Common myeloid progenitor, CD34-positive (primary cell): ENCODE measurements around the gene NPHP4.
"Not testable (repeated sequence)": the region's sequence is repeated elsewhere in the genome, so short reads cannot be mapped to it uniquely, and the experiment has no call there.

ENCODE experiments used
- CTCF ChIA-PET: fragments of 350-600 bp; sonication (Branson Sonifier 250); formaldehyde crosslinking; loops from one replicate; lab custom pipeline; 2021; ENCODE audit warnings: antibody characterized with exemption; lab: Charles Lee
- POLR2A ChIA-PET: fragments of 350-600 bp; sonication (Branson Sonifier 250); formaldehyde crosslinking; loops from one replicate; lab custom pipeline; 2021; ENCODE audit warnings: antibody characterized with exemption; lab: Charles Lee
- DNase-seq, 3 donors: peaks; one replicate each; pipeline versions ENCODE4 v3.0.0 to v3.0.0-alpha.2; 2013
- H3K27ac ChIP-seq, 2 experiments: 1 replicate in 1 of 2; 2 replicates in 1 of 2; pipeline ENCODE4 v1.7.0; 2013; ENCODE audit warnings: inconsistent platforms in 2 of 2, low read length in 2 of 2, mild to moderate bottlenecking in 2 of 2, low read depth in 1 of 2, moderate library complexity in 1 of 2; ENCODE audit not compliant: severe bottlenecking in 2 of 2, insufficient read depth in 1 of 2, poor library complexity in 1 of 2
- H3K27me3 ChIP-seq, 5 experiments: replicated peaks in 2 of 5; 1 replicate in 3 of 5; 2 replicates in 2 of 5; pipeline versions ENCODE4 v1.6.1 to v1.7.0; 2013; ENCODE audit warnings: low read length in 4 of 5, mild to moderate bottlenecking in 2 of 5, moderate library complexity in 2 of 5, inconsistent platforms in 1 of 5; ENCODE audit not compliant: insufficient read depth in 5 of 5, control insufficient read depth in 4 of 5
- H3K36me3 ChIP-seq, 4 experiments: 1 replicate in 2 of 4; 2 replicates in 2 of 4; pipeline versions ENCODE4 v1.6.1 to v1.7.0; 2013; ENCODE audit warnings: low read length in 3 of 4, control low read depth in 1 of 4, mild to moderate bottlenecking in 1 of 4; ENCODE audit not compliant: control insufficient read depth in 4 of 4, insufficient read depth in 4 of 4
- H3K4me1 ChIP-seq, 4 experiments: 1 replicate in 3 of 4; 2 replicates in 1 of 4; pipeline versions ENCODE4 v1.6.1 to v1.7.1; 2013; ENCODE audit warnings: low read length in 3 of 4, mild to moderate bottlenecking in 3 of 4, control low read depth in 1 of 4, inconsistent platforms in 1 of 4, moderate library complexity in 1 of 4; ENCODE audit not compliant: control insufficient read depth in 4 of 4, insufficient read depth in 4 of 4; ENCODE audit errors: control extremely low read depth in 1 of 4
- H3K4me3 ChIP-seq, 7 experiments: 1 replicate in 4 of 7; 2 replicates in 3 of 7; pipeline versions ENCODE4 v1.5.1 to v1.7.0; 2013; ENCODE audit warnings: mild to moderate bottlenecking in 7 of 7, low read length in 6 of 7, moderate library complexity in 6 of 7, inconsistent platforms in 2 of 7, low read depth in 2 of 7, control low read depth in 1 of 7; ENCODE audit not compliant: insufficient read depth in 4 of 7, control insufficient read depth in 1 of 7; ENCODE audit errors: extremely low read depth in 1 of 7
- H3K9me3 ChIP-seq, 5 experiments: 1 replicate in 4 of 5; 2 replicates in 1 of 5; pipeline versions ENCODE4 v1.6.1 to v1.7.1; 2013; ENCODE audit warnings: low read length in 4 of 5, mild to moderate bottlenecking in 2 of 5, inconsistent platforms in 1 of 5, low read depth in 1 of 5, moderate library complexity in 1 of 5; ENCODE audit not compliant: control insufficient read depth in 4 of 5, insufficient read depth in 2 of 5; ENCODE audit errors: control extremely low read depth in 1 of 5
- WGBS: methylation state at CpG from one replicate; pipeline ENCODE4 v1.1.5; 2013; ENCODE audit not compliant: insufficient coverage; 5-methylcytosine and 5-hydroxymethylcytosine counted together

NPHP4 gene

GRCh38 chr1:5926686-5927435 is 65.4 kb downstream of the NPHP4 start:
- ChIA-PET POLR2A (no interaction called here), CTCF (interaction anchor here (0.9 kb wide), 1 partner anchor 10 kb away, joined by 3 read pairs; no protein-coding TSS in a partner anchor)
- Histone ChIP-seq H3K9me3 (no peaks in the 10 kb centered on the region), H3K27me3 (no peaks in the 10 kb centered on the region), H3K36me3 (peaks cover 2 to 10% (median 5%) of the 10 kb centered on the region in 4 experiments), H3K27ac (no peak overlapping the region), H3K4me3 (no peak overlapping the region), H3K4me1 (no peaks in the 10 kb centered on the region)
- no peak for DNase-seq
- 96% methylated on average over 17 of the region's 18 CpGs for WGBS

DNA sequence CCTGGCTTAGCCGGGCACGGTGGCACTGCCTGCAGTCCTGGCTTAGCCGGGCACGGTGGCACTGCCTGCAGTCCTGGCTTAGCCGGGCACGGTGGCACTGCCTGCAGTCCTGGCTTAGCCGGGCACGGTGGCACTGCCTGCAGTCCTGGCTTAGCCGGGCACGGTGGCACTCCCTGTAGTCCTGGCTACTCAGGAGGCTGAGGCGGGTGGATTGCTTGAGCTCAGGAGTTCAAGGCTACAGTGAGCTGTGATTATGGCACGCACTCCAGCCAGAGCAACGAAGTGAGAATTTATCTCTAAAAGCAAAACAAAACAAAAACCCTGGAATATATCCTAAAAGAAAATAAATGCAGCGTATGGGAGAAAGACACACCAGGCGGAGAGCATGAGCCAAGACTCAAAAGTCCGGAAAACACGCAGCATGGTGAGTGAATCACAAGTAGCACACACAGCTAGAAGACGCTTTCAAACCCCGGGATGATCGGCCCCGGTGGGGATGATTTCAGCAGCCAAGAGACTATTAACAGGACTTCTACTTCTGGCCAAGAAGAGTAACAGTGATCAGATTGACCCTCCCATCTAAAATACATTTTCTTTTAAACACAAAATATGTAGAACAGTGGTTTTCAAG is 69.4 kb downstream of the NPHP4 start:
- H3K27me3 ChIP-seq, POLR2A ChIA-PET, CTCF ChIA-PET, H3K4me3 ChIP-seq, H3K9me3 ChIP-seq, DNase-seq, H3K4me1 ChIP-seq, H3K27ac ChIP-seq: not testable (repeated sequence)
- peaks cover 2 to 10% (median 4%) of the 10 kb centered on the region in 4 experiments for H3K36me3 ChIP-seq
- 85% methylated on average over 10 of the region's 21 CpGs for WGBS

GRCh38 chr1:5921671-5922070 is 70.6 kb downstream of the NPHP4 start:
- Histone ChIP-seq H3K27ac (no peak overlapping the region), H3K4me3 (no peak overlapping the region), H3K4me1 (no peaks in the 10 kb centered on the region), H3K9me3 (no peaks in the 10 kb centered on the region), H3K36me3 (peaks cover 0 to 3% (median 2%) of the 10 kb centered on the region in 4 experiments), H3K27me3 (no peaks in the 10 kb centered on the region)
- DNase-seq, result no peak
- ChIA-PET POLR2A (no interaction called here), CTCF (no interaction called here)
- WGBS, result 100% methylated on average over 1 of the region's 4 CpGs

GRCh38 chr1:5921129-5921528 is 71.1 kb downstream of the NPHP4 start:
- Histone ChIP-seq H3K27me3 (no peaks in the 10 kb centered on the region), H3K9me3 (no peaks in the 10 kb centered on the region), H3K27ac (no peak overlapping the region), H3K36me3 (peaks cover 0 to 3% (median under 1%) of the 10 kb centered on the region in 4 experiments), H3K4me1 (no peaks in the 10 kb centered on the region), H3K4me3 (no peak overlapping the region)
- 100% methylated on average over 4 of the region's 7 CpGs for WGBS
- no peak for DNase-seq
- ChIA-PET POLR2A (no interaction called here), CTCF (no interaction called here)

DNA sequence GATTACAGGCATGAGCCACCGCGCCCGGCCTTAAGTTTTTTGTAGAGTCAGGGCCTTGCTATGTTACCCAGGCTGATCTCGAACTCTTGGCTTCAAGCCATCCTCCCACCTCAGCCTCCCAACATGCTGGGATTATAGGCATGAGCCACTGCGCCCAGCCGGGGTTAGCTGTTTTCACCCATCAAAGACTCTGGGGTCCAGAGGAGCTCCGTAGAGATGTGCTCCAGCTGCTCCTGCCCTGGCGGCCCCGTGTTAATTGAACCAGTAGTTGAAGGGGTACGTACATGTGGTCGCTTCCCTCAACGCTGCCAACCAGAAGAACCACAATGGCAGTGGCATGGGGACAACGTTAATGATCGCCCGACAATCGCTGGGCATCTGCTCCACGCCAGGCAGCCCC is 72.0 kb downstream of the NPHP4 start:
- DNase-seq, result no peak
- Histone ChIP-seq H3K4me3 (no peak overlapping the region), H3K36me3 (peaks cover 0 to 3% (median under 1%) of the 10 kb centered on the region in 4 experiments), H3K9me3 (no peaks in the 10 kb centered on the region), H3K4me1 (no peaks in the 10 kb centered on the region), H3K27me3 (no peaks in the 10 kb centered on the region), H3K27ac (no peak overlapping the region)
- ChIA-PET CTCF (no interaction called here), POLR2A (no interaction called here)
- WGBS, result 97% methylated on average over 15 of the region's 17 CpGs

DNA sequence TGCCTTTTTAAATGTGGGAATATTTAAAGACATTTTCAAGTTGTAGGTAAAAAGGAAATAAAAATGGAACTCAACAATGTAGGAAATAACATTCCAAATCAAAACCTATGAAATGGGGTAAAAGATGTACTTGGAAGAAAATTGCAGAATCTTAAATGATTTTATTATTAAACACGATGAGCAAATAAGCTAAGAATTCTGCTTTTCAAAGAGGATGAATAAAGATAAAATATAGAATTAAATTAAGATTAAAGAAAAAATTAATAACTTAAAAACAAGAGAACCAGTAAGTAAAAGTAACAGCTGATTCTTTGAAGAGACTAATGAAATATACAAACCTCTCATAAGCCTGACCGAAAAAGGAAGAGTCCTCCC is 74.0 kb downstream of the NPHP4 start:
- CTCF ChIA-PET, result interaction anchor here (0.8 to 1.5 kb wide), 2 partner anchors 31 to 57 kb away, joined by 3 to 4 read pairs; no protein-coding TSS in a partner anchor
- Histone ChIP-seq H3K36me3 (peaks cover 0 to 5% (median 0%) of the 10 kb centered on the region in 4 experiments), H3K4me3 (no peak overlapping the region), H3K4me1 (no peaks in the 10 kb centered on the region), H3K9me3 (no peaks in the 10 kb centered on the region), H3K27ac (peak overlapping the region in 1 of 2 experiments; percentile 68), H3K27me3 (no peaks in the 10 kb centered on the region)
- POLR2A ChIA-PET, result no interaction called here
- WGBS, result no CpG with 5 or more reads among the region's 2 CpGs
- DNase-seq, result no peak
